ENCODE data around the gene MGRN1.

- no peak for TF ChIP-seq EZH2 (IDR thresholded peaks at IDR 0.05; ENCODE audit: insufficient read depth, poor library complexity, severe bottlenecking)
- TF ChIP-seq EZH2phosphoT487 (IDR thresholded peaks at IDR 0.05; ENCODE audit: insufficient read depth, low read depth), result no peak
Measured at GRCh38 chr16:4661661-4662060, 37.0 kb downstream of the MGRN1 start.

Data from GM23248 (cell line).